GM12872 (cell line): ENCODE data around the gene CXCR4.

Source experiments
- TF ChIP-seq, protein P1 (sequence below): IDR thresholded peaks from 3 replicates; pipeline ENCODE4 v1.5.1; 2011; ENCODE audit warnings: low read depth, mild to moderate bottlenecking, low read length, moderate library complexity; ENCODE audit not compliant: insufficient read depth

Gene CXCR4

DNA sequence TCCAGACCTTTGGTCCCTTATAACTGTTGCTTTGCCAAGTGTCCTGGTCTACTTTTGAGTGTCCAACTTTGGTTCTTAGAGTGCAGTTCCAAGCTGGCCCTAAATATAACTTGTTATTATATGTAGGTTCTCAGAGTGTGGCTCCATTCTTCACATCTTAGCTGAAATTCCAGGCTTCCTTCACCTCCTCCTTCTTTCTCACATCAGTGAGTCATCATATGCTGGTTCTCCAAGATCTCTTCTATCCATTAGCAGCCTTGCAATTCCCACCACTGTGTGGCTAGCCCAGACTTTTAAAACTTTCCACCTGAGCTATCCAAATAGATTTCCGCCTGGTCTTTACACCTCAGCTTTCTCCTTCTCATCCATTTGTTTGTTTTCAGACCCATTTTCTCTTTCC, 12.6 kb upstream of the CXCR4 start:
- TF ChIP-seq, protein P1, sequence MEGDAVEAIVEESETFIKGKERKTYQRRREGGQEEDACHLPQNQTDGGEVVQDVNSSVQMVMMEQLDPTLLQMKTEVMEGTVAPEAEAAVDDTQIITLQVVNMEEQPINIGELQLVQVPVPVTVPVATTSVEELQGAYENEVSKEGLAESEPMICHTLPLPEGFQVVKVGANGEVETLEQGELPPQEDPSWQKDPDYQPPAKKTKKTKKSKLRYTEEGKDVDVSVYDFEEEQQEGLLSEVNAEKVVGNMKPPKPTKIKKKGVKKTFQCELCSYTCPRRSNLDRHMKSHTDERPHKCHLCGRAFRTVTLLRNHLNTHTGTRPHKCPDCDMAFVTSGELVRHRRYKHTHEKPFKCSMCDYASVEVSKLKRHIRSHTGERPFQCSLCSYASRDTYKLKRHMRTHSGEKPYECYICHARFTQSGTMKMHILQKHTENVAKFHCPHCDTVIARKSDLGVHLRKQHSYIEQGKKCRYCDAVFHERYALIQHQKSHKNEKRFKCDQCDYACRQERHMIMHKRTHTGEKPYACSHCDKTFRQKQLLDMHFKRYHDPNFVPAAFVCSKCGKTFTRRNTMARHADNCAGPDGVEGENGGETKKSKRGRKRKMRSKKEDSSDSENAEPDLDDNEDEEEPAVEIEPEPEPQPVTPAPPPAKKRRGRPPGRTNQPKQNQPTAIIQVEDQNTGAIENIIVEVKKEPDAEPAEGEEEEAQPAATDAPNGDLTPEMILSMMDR, result no peak

DNA sequence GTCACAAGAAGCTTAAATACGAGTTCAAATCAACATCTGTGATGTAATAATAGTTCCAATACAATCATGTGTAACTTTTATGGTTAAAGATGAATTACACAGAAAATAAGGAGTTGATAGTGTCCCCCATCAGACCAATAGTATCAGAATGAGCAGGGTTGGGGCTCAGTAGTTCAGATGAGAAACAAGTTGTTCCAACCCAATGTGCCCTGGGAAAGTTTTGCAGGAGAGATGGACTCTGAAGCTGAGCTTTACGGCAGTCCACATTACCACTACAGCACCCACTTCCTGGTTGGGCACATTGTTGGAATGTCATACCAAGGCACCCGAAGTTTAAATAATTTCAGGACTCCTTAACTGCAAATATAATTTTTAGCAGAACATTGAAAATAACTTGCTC, 12.1 kb upstream of the CXCR4 start:
- TF ChIP-seq, protein P1, result no peak

DNA sequence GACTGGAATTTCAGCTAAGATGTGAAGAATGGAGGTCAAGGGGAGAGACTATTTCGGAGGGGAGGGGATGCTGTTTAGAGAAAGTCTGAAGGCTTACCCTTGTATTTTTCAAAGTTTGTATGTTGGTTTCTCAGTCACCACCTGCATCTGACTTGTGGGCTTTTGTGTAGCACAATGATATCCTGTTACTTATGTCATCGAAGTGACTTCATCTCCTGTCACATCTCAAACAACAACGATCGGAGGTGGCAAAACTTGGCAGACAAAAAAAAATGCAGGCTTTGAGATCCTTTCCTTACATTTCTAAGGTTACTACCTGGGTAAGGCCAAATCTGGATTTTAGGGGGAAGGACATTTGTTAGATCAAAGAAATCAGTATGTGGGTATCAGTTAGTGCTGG, 11.7 kb upstream of the CXCR4 start:
- TF ChIP-seq, protein P1, result no peak

GRCh38 chr2:136128905-136129304, 11.0 kb upstream of the CXCR4 start:
- TF ChIP-seq, protein P1, result no peak

GRCh38 chr2:136128366-136128765, 10.4 kb upstream of the CXCR4 start:
- TF ChIP-seq, protein P1, result no peak

GRCh38 chr2:136127356-136127755, 9.4 kb upstream of the CXCR4 start:
- TF ChIP-seq, protein P1, result no peak

- TF ChIP-seq, protein P1, result no peak
Observed at GRCh38 chr2:136126421-136126926, 8.5 kb upstream of the CXCR4 start.

DNA sequence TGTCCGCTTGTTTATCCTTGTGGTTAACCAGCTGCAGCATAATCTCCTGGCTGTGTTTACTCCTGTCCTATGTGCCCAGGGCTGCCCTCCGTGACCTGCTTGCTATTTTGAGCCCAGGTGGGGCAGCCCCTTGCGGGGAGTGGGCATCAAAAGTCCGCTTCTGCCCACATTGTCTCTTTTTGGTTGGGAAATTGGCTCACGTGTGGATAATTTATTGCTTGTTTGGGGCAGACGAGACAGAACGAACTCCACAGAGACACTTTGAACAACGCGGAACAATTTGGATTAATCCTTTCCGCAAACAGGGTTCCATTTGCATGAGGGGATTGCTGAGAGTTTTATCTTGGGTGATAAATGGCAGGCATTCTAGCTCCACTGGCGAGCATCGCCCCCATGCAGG, 8.1 kb upstream of the CXCR4 start:
- TF ChIP-seq, protein P1, result no peak
